Measurements from ENCODE around the gene DNASE1L2. TPM values are rescaled to one million over a fixed set of nuclear protein-coding genes. Genes with fewer than 3 reads are reported as not detected.
"Not testable (repeated sequence)": the region's sequence is repeated elsewhere in the genome, so short reads cannot be mapped to it uniquely, and the experiment has no call there.

DNASE1L2 gene
- total RNA-seq, 2 experiments from 2014 or later, result 1.5 to 2.0 TPM

GRCh38 chr16:2243781-2244180 is 7.5 kb downstream of the DNASE1L2 start:
- Mint-ChIP-seq H3K36me3 (peaks cover 5% of the 10 kb centered on the region), H3K27ac (no peak overlapping the region), H3K9me3 (ENCODE audit: low read depth) (no peaks in the 10 kb centered on the region), H3K27me3 (no peaks in the 10 kb centered on the region), H3K4me3 (no peak overlapping the region), H3K4me1 (no peaks in the 10 kb centered on the region)
- no peak for DNase-seq
- CTCF ChIA-PET, result no interaction called here
- no peak for ATAC-seq

- Mint-ChIP-seq H3K4me3 (no peak overlapping the region), H3K27me3 (no peaks in the 10 kb centered on the region), H3K4me1 (no peaks in the 10 kb centered on the region), H3K27ac (no peak overlapping the region), H3K36me3 (peaks cover 5% of the 10 kb centered on the region), H3K9me3 (ENCODE audit: low read depth) (no peaks in the 10 kb centered on the region)
- DNase-seq (no peak), ATAC-seq (no peak)
- CTCF ChIA-PET, result no interaction called here
Measured at GRCh38 chr16:2244301-2244700, 8.1 kb downstream of the DNASE1L2 start.

- CTCF ChIA-PET, result no interaction called here
- no peak overlapping the region for H3K27ac Mint-ChIP-seq
- ATAC-seq (no peak), DNase-seq (no peak)
- no peaks in the 10 kb centered on the region for H3K9me3 Mint-ChIP-seq (ENCODE audit: low read depth)
- H3K27me3 Mint-ChIP-seq, result no peaks in the 10 kb centered on the region
- no peak overlapping the region for H3K4me3 Mint-ChIP-seq
- H3K36me3 Mint-ChIP-seq, result peaks cover 7% of the 10 kb centered on the region
- peaks cover 2% of the 10 kb centered on the region for H3K4me1 Mint-ChIP-seq
Measured at GRCh38 chr16:2244926-2245795, 8.9 kb downstream of the DNASE1L2 start.

DNA sequence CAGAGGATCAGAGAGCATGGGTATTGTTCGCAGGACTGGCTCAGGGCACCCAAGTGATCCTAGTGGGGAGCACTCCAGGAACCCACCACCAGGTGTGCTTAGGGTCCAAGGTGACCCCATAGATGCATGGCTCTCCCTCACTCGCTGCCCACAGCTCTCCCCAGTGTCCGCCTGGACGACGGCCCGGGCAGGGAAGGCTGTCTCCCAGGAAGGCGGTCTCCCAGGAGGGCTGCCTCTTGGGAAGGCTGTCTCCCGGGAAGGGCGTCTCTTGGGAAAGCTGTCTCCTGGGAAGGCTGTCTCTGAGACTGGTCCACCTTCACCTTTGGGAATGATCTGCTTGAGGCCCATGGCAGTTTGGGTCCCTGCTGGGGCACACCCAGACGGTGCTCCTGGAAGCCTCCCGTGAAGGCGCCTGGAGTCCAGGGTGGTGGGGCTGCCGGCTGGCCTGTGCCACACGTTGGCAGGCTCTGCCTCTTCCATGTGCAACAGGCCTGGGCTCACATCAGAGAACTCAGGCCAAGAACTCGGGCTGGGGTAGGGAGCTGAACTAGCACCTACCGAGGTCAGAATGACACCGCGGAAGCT is 10.1 kb downstream of the DNASE1L2 start:
- CTCF ChIA-PET, result no interaction called here
- ATAC-seq (no peak), DNase-seq (no peak)
- Mint-ChIP-seq H3K27me3 (no peaks in the 10 kb centered on the region), H3K36me3 (peaks cover 7% of the 10 kb centered on the region), H3K9me3 (ENCODE audit: low read depth) (no peaks in the 10 kb centered on the region), H3K27ac (no peak overlapping the region), H3K4me3 (no peak overlapping the region), H3K4me1 (peaks cover 8% of the 10 kb centered on the region)

DNA sequence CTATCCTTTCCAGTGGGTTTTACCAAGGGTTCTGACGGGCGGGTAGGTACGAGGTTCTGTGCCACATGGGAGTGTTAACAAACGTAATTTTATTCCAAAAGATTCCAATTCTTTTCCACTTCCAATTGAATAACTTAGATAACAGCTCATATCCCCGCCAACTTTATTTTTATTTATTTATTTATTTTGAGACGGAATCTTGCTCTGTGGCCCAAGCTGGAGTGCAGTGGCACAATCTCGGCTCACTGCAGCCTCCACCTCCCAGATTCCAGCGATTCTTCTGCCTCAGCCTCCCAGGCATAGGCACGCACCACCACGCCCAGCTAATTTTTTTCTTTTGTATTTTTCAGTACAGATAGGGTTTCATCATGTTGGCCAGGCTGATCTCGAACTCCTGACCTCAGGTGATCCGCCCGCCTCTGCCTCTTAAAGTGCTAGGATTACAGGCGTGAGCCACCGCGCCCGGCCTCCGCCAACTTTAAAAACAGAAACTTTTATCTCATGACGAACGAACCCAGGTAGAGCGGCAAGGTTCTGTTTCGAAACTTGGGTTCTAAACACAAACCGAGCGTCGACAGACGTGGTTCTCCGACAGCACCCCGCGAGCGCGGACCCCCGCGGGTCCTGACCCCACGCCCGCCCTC is 14.5 kb downstream of the DNASE1L2 start:
- H3K27me3 Mint-ChIP-seq, result no peaks in the 10 kb centered on the region
- ATAC-seq, result no peak

GRCh38 chr16:2251296-2252111 is 15.3 kb downstream of the DNASE1L2 start, which contains the start of gene ECI1:
TSS of gene ECI1 (minus strand) at chr16:2251587. CDS start at chr16:2251566, 21 bp downstream.
- peak within 1 kb of the TSS; percentile 91 for H3K27ac Mint-ChIP-seq
- H3K9me3 Mint-ChIP-seq (ENCODE audit: low read depth), result no peaks in the 10 kb centered on the region
- H3K27me3 Mint-ChIP-seq, result no peaks in the 10 kb centered on the region
- H3K4me3 Mint-ChIP-seq, result peak within 1 kb of the TSS; percentile 89
- CTCF ChIA-PET, result interaction anchor here (0.6 to 4.1 kb wide), 27 partner anchors 9 to 617 kb away, joined by 3 to 20 read pairs (median 4); partner anchors contain the start of genes ATP6V0C, MLST8, MSRB1 and RNPS1
- H3K36me3 Mint-ChIP-seq, result peaks cover 33% of the 10 kb centered on the region
- peaks cover 11% of the 10 kb centered on the region for H3K4me1 Mint-ChIP-seq
- peak; percentile 92 for ATAC-seq
- DNase-seq, result peak; percentile 93

More for the DNA sequence above, 14.5 kb downstream of the DNASE1L2 start:
- H3K27ac Mint-ChIP-seq, result peak overlapping the region; percentile 91
- H3K4me3 Mint-ChIP-seq, result peak overlapping the region; percentile 89
- DNase-seq, result peak; percentile 51
- peaks cover 11% of the 10 kb centered on the region for H3K4me1 Mint-ChIP-seq
- H3K9me3 Mint-ChIP-seq (ENCODE audit: low read depth), result no peaks in the 10 kb centered on the region
- H3K36me3 Mint-ChIP-seq, result peaks cover 30% of the 10 kb centered on the region
- CTCF ChIA-PET, result interaction anchor here (0.7 to 4.1 kb wide), 19 partner anchors 10 to 308 kb away, joined by 3 to 20 read pairs (median 5); partner anchors contain the start of genes MLST8, MSRB1, RNPS1 and TRAF7

DNA sequence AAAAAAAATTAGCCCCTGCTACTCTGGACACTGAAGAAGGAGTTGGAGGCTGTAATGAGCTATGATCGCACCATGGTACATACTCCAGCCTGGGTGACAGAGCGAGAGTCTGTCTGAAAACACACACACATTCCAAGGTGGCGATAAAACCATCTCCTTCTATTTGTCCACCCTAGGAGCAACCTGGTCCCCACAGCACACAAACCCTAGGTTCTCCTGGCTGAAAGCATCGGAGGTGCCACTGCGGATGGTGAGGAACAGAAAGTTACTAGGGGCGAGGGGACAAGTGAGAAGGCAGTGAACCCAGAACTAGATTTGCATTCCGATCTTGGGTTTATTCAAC is 16.5 kb downstream of the DNASE1L2 start:
- ATAC-seq, result no peak
- no peak for DNase-seq
- CTCF ChIA-PET, result interaction anchor here (1.2 to 4.1 kb wide), 8 partner anchors 11 to 261 kb away, joined by 3 to 18 read pairs (median 6); partner anchors contain the start of genes ATP6V0C and RNPS1
- peak overlapping the region; percentile 36 for H3K27ac Mint-ChIP-seq
- H3K36me3 Mint-ChIP-seq, result peaks cover 43% of the 10 kb centered on the region
- H3K27me3 Mint-ChIP-seq, result no peaks in the 10 kb centered on the region
- peak overlapping the region; percentile 26 for H3K4me3 Mint-ChIP-seq
- H3K9me3 Mint-ChIP-seq (ENCODE audit: low read depth), result no peaks in the 10 kb centered on the region
- peaks cover 11% of the 10 kb centered on the region for H3K4me1 Mint-ChIP-seq

DNA sequence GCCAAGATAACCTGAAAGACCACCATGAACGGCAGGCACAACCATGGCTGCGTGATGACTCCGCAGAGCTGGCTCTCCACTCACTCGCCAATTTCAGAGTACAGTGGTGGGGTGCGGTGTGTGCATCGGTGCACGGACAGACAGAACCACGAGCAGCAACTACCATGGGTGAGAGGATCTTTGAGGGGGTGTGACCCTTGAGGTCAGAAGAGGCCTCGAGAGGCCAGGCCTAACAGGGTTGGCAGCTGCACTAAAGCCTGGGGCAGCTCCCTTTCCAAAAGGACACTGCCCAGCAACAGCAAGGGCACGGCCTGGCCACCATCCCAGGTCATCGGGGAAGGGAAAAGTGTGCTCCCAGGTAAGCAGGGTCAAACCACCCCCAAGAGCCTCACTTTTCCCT is 17.0 kb downstream of the DNASE1L2 start:
- H3K4me3 Mint-ChIP-seq, result no peak overlapping the region
- H3K9me3 Mint-ChIP-seq (ENCODE audit: low read depth), result no peaks in the 10 kb centered on the region
- peaks cover 11% of the 10 kb centered on the region for H3K4me1 Mint-ChIP-seq
- H3K27ac Mint-ChIP-seq, result peak overlapping the region; percentile 36
- ATAC-seq (no peak), DNase-seq (no peak)
- H3K36me3 Mint-ChIP-seq, result peaks cover 47% of the 10 kb centered on the region
- H3K27me3 Mint-ChIP-seq, result no peaks in the 10 kb centered on the region
- CTCF ChIA-PET, result interaction anchor here (0.7 to 4.1 kb wide), 3 partner anchors 9 to 27 kb away, joined by 3 to 18 read pairs (median 8); no protein-coding TSS in a partner anchor

GRCh38 chr16:2256531-2257140 is 20.4 kb downstream of the DNASE1L2 start:
- CTCF ChIA-PET, result no interaction called here
- Mint-ChIP-seq H3K36me3 (peaks cover 63% of the 10 kb centered on the region), H3K4me1 (peaks cover 4% of the 10 kb centered on the region), H3K9me3 (ENCODE audit: low read depth) (no peaks in the 10 kb centered on the region), H3K4me3 (no peak overlapping the region), H3K27ac (no peak overlapping the region), H3K27me3 (no peaks in the 10 kb centered on the region)
- no peak for DNase-seq
- ATAC-seq, result no peak

DNA sequence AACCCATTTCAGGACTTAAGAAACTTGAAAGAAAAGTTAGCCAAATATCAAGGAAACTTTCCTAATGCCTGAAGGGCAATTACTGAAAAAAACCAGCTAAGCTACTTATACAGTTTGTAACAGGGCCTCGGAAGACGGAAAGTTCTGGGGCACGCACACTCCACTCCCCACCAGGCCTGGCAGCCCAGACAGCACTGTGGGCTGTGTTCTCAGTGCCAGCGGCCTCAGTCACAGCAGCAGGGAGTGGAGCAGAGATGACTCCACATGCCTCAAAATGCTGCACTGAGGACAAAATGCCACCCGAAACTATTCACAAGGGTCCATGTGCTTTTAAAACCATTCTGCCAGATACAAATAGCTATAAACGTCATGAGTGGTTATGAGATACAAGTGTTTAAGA is 21.5 kb downstream of the DNASE1L2 start:
- Mint-ChIP-seq H3K36me3 (peaks cover 69% of the 10 kb centered on the region), H3K4me1 (peaks cover 3% of the 10 kb centered on the region), H3K27ac (no peak overlapping the region), H3K4me3 (no peak overlapping the region), H3K9me3 (ENCODE audit: low read depth) (no peaks in the 10 kb centered on the region), H3K27me3 (no peaks in the 10 kb centered on the region)
- ATAC-seq (no peak), DNase-seq (no peak)
- CTCF ChIA-PET, result interaction anchor here (0.9 to 1.7 kb wide), 3 partner anchors 42 to 243 kb away, joined by 3 to 4 read pairs (median 4); partner anchors contain the start of gene ABCA3

- H3K4me1 Mint-ChIP-seq; H3K27me3 Mint-ChIP-seq; ATAC-seq; DNase-seq; H3K9me3 Mint-ChIP-seq (ENCODE audit: low read depth); H3K27ac Mint-ChIP-seq; H3K4me3 Mint-ChIP-seq: not testable (repeated sequence)
- peaks cover 68% of the 10 kb centered on the region for H3K36me3 Mint-ChIP-seq
- CTCF ChIA-PET, result interaction anchor here (0.9 to 1.7 kb wide), 3 partner anchors 43 to 242 kb away, joined by 3 to 4 read pairs (median 4); partner anchors contain the start of gene ABCA3
Measured at GRCh38 chr16:2258530-2258929, 22.3 kb downstream of the DNASE1L2 start.

- no peaks in the 10 kb centered on the region for H3K9me3 Mint-ChIP-seq (ENCODE audit: low read depth)
- no peak overlapping the region for H3K4me3 Mint-ChIP-seq
- CTCF ChIA-PET, result interaction anchor here (0.7 to 0.8 kb wide), 2 partner anchors 9 to 13 kb away, joined by 3 read pairs; partner anchors contain the start of gene ECI1
- H3K36me3 Mint-ChIP-seq, result peaks cover 70% of the 10 kb centered on the region
- no peak overlapping the region for H3K27ac Mint-ChIP-seq
- no peak for DNase-seq
- no peaks in the 10 kb centered on the region for H3K27me3 Mint-ChIP-seq
- ATAC-seq, result no peak
- H3K4me1 Mint-ChIP-seq, result peaks cover 13% of the 10 kb centered on the region
Measured at GRCh38 chr16:2260250-2260649, 24.0 kb downstream of the DNASE1L2 start.
